HCT116 (cell line): ENCODE data around the gene TCOF1. TPM values are rescaled to one million over a fixed set of nuclear protein-coding genes. Genes with fewer than 3 reads are reported as not detected.

Experiments
- ATAC-seq: fragments of 200-7000 bp; cut with Tn5 transposase; 2 replicates; pipeline ENCODE4 v1.9.1; 2020; ENCODE audit warnings: mild to moderate bottlenecking, moderate library complexity
- BruUV-seq: library from RNA; stranded (reverse); fragments of 400-500 nt; replicated peaks from 2 replicates; lab custom pipeline; 2021; lab: Mats Ljungman, UMichigan
- CTCF ChIA-PET: fragments of 300-600 bp; sonication (Branson Sonifier 250); formaldehyde crosslinking; loops from one replicate; lab custom pipeline; 2021; ENCODE audit warnings: antibody characterized with exemption; lab: Charles Lee
- POLR2A ChIA-PET: fragments of 300-600, 350-600 bp; sonication (Branson Sonifier 250); formaldehyde crosslinking; loops from one replicate; lab custom pipeline; 2021; ENCODE audit warnings: antibody characterized with exemption; lab: Charles Lee
- RAD21 ChIA-PET, 2 experiments: fragments of 300-600 bp; sonication (Branson Sonifier 250); formaldehyde crosslinking; loops; one replicate each; lab custom pipeline; 2023; ENCODE audit warnings: low total read pairs in 2 of 2; ENCODE audit not compliant: uncharacterized antibody in 2 of 2, unreplicated experiment in 2 of 2, low non-redundant PET in 1 of 2; lab: Charles Lee
- DNase-seq: peaks from one replicate; pipeline ENCODE4 v3.0.0-alpha.2; 2010; ENCODE audit warnings: low read depth, low spot score
- H2AFZ ChIP-seq: fragments of 200-600 bp; shearing (Covaris generic), sonication (generic); 2 replicates; pipeline ENCODE4 v1.6.1; 2017; ENCODE audit warnings: low read depth, mixed run types, mixed read lengths, antibody characterized with exemption, low read length; ENCODE audit not compliant: poor library complexity, severe bottlenecking
- H3K27ac ChIP-seq: 2 replicates; pipeline ENCODE4 v1.5.1; 2012; ENCODE audit warnings: low read depth, low read length
- H3K27me3 ChIP-seq: fragments of 200-600 bp; sonication (generic); 2 replicates; pipeline ENCODE4 v1.6.1; 2016; ENCODE audit warnings: mixed run types, low read length, mixed read lengths; ENCODE audit not compliant: insufficient read depth
- H3K36me3 ChIP-seq, 2 experiments: fragments of 200-500 bp in 1 of 2; fragments of 200-600 bp in 1 of 2; sonication (Bioruptor generic) in 1 of 2; sonication (generic) in 1 of 2; 2 replicates each; pipeline versions ENCODE4 v1.5.1 to v1.6.1; 2014 to 2016; ENCODE audit warnings: low read length in 2 of 2, inconsistent platforms in 1 of 2, mixed read lengths in 1 of 2, mixed run types in 1 of 2; ENCODE audit not compliant: insufficient read depth in 2 of 2, control insufficient read depth in 1 of 2
- H3K4me1 ChIP-seq, 2 experiments: fragments of 200-600 bp in 1 of 2; sonication (generic) in 1 of 2; 2 replicates each; pipeline versions ENCODE4 v1.5.1 to v1.6.1; 2012 to 2017; ENCODE audit warnings: low read length in 2 of 2, inconsistent platforms in 1 of 2, mild to moderate bottlenecking in 1 of 2, mixed read lengths in 1 of 2, mixed run types in 1 of 2, moderate library complexity in 1 of 2; ENCODE audit not compliant: insufficient read depth in 2 of 2, control insufficient read depth in 1 of 2
- H3K4me2 ChIP-seq: fragments of 200-600 bp; sonication (generic); 2 replicates; pipeline ENCODE4 v1.6.1; 2017; ENCODE audit warnings: mixed run types, low read length, mixed read lengths
- H3K4me3 ChIP-seq, 2 experiments: fragments of 200-600 bp in 1 of 2; sonication (generic) in 1 of 2; replicated peaks in 1 of 2; 2 replicates each; pipeline ENCODE4 v1.5.1; 2011 to 2016; ENCODE audit warnings: low read length in 2 of 2, control low read depth in 1 of 2, low read depth in 1 of 2, mild to moderate bottlenecking in 1 of 2, mixed read lengths in 1 of 2, mixed run types in 1 of 2
- H3K79me2 ChIP-seq: fragments of 200-600 bp; sonication (generic); 2 replicates; pipeline ENCODE4 v1.6.1; 2017; ENCODE audit warnings: mild to moderate bottlenecking, mixed run types, low read length, moderate library complexity, mixed read lengths; ENCODE audit not compliant: insufficient read depth
- H3K9ac ChIP-seq: fragments of 200-600 bp; sonication (generic); 2 replicates; pipeline ENCODE4 v1.6.1; 2016; ENCODE audit warnings: low read length, mixed read lengths
- H3K9me2 ChIP-seq: fragments of 200-600 bp; sonication (generic), shearing (Covaris generic); 2 replicates; pipeline ENCODE4 v1.6.1; 2017; ENCODE audit warnings: mixed run types, mild to moderate bottlenecking, moderate library complexity; ENCODE audit not compliant: insufficient read depth
- H3K9me3 ChIP-seq, 2 experiments: fragments of 200-500 bp in 1 of 2; fragments of 200-600 bp in 1 of 2; sonication (Bioruptor generic) in 1 of 2; sonication (generic) in 1 of 2; 2 replicates each; pipeline ENCODE4 v1.6.1; 2014 to 2017; ENCODE audit warnings: low read length in 2 of 2, mixed read lengths in 2 of 2, inconsistent platforms in 1 of 2, low read depth in 1 of 2, mild to moderate bottlenecking in 1 of 2, mixed run types in 1 of 2, moderate library complexity in 1 of 2; ENCODE audit not compliant: control insufficient read depth in 1 of 2, insufficient read depth in 1 of 2
- H4K20me1 ChIP-seq: fragments of 200-600 bp; sonication (generic), shearing (Covaris generic); 2 replicates; pipeline ENCODE4 v1.6.1; 2017; ENCODE audit warnings: mixed run types, mild to moderate bottlenecking, moderate library complexity; ENCODE audit not compliant: insufficient read depth
- CBX3 ChIP-seq: IDR thresholded peaks from 2 replicates; pipeline ENCODE4 v1.6.1; 2012; ENCODE audit warnings: low read depth
- EGR1 ChIP-seq: IDR thresholded peaks from 2 replicates; pipeline ENCODE4 v1.6.1; 2012; ENCODE audit warnings: low read depth
- ELF1 ChIP-seq: IDR thresholded peaks from 2 replicates; pipeline ENCODE4 v1.6.1; 2012; ENCODE audit warnings: low read depth, borderline replicate concordance
- EZH2phosphoT487 ChIP-seq: fragments of 200-600 bp; IDR thresholded peaks from 2 replicates; pipeline ENCODE4 v1.6.1; 2018; ENCODE audit warnings: antibody characterized with exemption, borderline replicate concordance
- RAD21 ChIP-seq: IDR thresholded peaks from 2 replicates; pipeline ENCODE4 v1.6.1; 2012; ENCODE audit warnings: low read depth, mild to moderate bottlenecking
- YY1 ChIP-seq: IDR thresholded peaks from 2 replicates; pipeline ENCODE4 v1.6.1; 2011; ENCODE audit warnings: low read length, low read depth, moderate library complexity, mild to moderate bottlenecking; ENCODE audit not compliant: insufficient replicate concordance; ENCODE audit errors: extremely low read depth
- intact Hi-C: fragments of 100-400 bp; cut with micrococcal nuclease; formaldehyde crosslinking; loops from 2 replicates; pipeline ENCODE4 v1.10.0; 2022
- total RNA-seq: library from RNA; stranded (reverse); gene quantifications from one replicate; pipeline ENCODE4 v1.2.1, GENCODE V29; 2021; ENCODE audit not compliant: unreplicated experiment
- TF ChIP-seq, protein P1 (sequence below): IDR thresholded peaks from 2 replicates; pipeline ENCODE4 v1.6.1; 2012; ENCODE audit warnings: low read depth

The TCOF1 gene
- total RNA-seq, 1 experiment from 2014 or later = 94.7 TPM

DNA sequence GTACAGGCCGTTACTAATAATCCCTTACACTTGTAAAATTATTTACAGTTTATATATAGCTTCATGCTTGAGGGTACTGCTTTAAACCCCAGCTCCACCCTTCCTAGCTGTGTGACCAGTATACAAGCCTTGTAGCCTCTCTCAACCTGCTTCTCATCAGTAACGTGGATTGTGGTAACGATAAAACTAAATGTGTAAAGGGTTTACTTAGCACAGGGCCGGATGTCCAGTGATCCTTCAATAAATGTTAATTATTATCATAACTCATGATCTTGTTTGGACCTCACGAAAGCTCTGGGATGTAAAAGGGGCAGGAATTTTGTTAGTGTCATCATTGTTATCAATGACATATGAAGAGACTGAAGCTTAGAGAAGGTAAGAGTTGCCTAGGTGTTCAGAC, 47.3 kb upstream of the TCOF1 start:
- POLR2A ChIA-PET = no interaction called here
- DNase-seq (no peak), ATAC-seq (no peak)
- BruUV-seq = no TSS peak
- no peaks in the 10 kb centered on the region for H3K36me3 ChIP-seq
- intact Hi-C loops = no loop called here
- no peaks in the 10 kb centered on the region for H3K4me1 ChIP-seq
- H3K27ac ChIP-seq = no peak overlapping the region
- no peaks in the 10 kb centered on the region for H3K79me2 ChIP-seq
- no peaks in the 10 kb centered on the region for H3K27me3 ChIP-seq
- RAD21 ChIA-PET = no interaction called here
- no peak overlapping the region for H3K4me3 ChIP-seq
- H3K9ac ChIP-seq = no peak overlapping the region
- no peak overlapping the region for H3K4me2 ChIP-seq
- H3K9me3 ChIP-seq = no peaks in the 10 kb centered on the region
- CTCF ChIA-PET = interaction anchor here (1.8 kb wide), 1 partner anchor 41 kb away, joined by 4 read pairs; no protein-coding TSS in a partner anchor
- TF ChIP-seq CBX3 (no peak), ELF1 (no peak), RAD21 (no peak), EGR1 (no peak), EZH2phosphoT487 (no peak), YY1 (no peak)
- TF ChIP-seq, protein P1, sequence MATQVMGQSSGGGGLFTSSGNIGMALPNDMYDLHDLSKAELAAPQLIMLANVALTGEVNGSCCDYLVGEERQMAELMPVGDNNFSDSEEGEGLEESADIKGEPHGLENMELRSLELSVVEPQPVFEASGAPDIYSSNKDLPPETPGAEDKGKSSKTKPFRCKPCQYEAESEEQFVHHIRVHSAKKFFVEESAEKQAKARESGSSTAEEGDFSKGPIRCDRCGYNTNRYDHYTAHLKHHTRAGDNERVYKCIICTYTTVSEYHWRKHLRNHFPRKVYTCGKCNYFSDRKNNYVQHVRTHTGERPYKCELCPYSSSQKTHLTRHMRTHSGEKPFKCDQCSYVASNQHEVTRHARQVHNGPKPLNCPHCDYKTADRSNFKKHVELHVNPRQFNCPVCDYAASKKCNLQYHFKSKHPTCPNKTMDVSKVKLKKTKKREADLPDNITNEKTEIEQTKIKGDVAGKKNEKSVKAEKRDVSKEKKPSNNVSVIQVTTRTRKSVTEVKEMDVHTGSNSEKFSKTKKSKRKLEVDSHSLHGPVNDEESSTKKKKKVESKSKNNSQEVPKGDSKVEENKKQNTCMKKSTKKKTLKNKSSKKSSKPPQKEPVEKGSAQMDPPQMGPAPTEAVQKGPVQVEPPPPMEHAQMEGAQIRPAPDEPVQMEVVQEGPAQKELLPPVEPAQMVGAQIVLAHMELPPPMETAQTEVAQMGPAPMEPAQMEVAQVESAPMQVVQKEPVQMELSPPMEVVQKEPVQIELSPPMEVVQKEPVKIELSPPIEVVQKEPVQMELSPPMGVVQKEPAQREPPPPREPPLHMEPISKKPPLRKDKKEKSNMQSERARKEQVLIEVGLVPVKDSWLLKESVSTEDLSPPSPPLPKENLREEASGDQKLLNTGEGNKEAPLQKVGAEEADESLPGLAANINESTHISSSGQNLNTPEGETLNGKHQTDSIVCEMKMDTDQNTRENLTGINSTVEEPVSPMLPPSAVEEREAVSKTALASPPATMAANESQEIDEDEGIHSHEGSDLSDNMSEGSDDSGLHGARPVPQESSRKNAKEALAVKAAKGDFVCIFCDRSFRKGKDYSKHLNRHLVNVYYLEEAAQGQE = no peak
- TF ChIP-seq, all 23 proteins: peak for 0
- H2AFZ ChIP-seq = no peak overlapping the region
- H3K9me2 ChIP-seq = no peaks in the 10 kb centered on the region
- no peaks in the 10 kb centered on the region for H4K20me1 ChIP-seq
